Activated CD8-positive, alpha-beta T cell treated with anti-CD3 and anti-CD28 coated beads, Interleukin-2, amount 10 ng/mL, durations not matched to agents 7 days and 5 days (primary cell): ENCODE results near the gene SOCS2. TPM values are rescaled to one million over a fixed set of nuclear protein-coding genes. Genes with fewer than 3 reads are reported as not detected.

ENCODE experiments used
- ATAC-seq: fragments of 150-1000 bp; cut with Tn5 transposase; one replicate; pipeline ENCODE4 v1.10.0; 2021; ENCODE audit warnings: moderate library complexity
- CTCF ChIA-PET: fragments of 350-600 bp; sonication (Branson Sonifier 250); formaldehyde crosslinking; loops from one replicate; lab custom pipeline; 2021; ENCODE audit warnings: antibody characterized with exemption; lab: Charles Lee
- POLR2A ChIA-PET: fragments of 350-600 bp; sonication (Branson Sonifier 250); formaldehyde crosslinking; loops from one replicate; lab custom pipeline; 2021; ENCODE audit warnings: antibody characterized with exemption; lab: Charles Lee
- DNase-seq: peaks from one replicate; pipeline ENCODE4 v3.0.0-alpha.2; 2020
- H3K27ac Mint-ChIP-seq: one replicate; pipeline ENCODE4 v1.8.0; 2021; ENCODE audit warnings: mild to moderate bottlenecking, mixed read lengths
- H3K27me3 Mint-ChIP-seq: one replicate; pipeline ENCODE4 v1.8.0; 2021; ENCODE audit warnings: low read depth, mixed read lengths
- H3K36me3 Mint-ChIP-seq: one replicate; pipeline ENCODE4 v1.8.0; 2021; ENCODE audit warnings: low read depth, mixed read lengths
- H3K4me1 Mint-ChIP-seq: one replicate; pipeline ENCODE4 v1.8.0; 2021; ENCODE audit warnings: low read depth, mixed read lengths
- H3K4me3 Mint-ChIP-seq: one replicate; pipeline ENCODE4 v1.8.0; 2021; ENCODE audit warnings: mild to moderate bottlenecking, mixed read lengths
- H3K9me3 Mint-ChIP-seq: one replicate; pipeline ENCODE4 v1.8.0; 2022; ENCODE audit warnings: mixed read lengths; ENCODE audit not compliant: insufficient read depth
- total RNA-seq, 2 experiments: library from RNA; stranded (reverse); gene quantifications; one replicate each; pipeline ENCODE4 v1.2.3, GENCODE V29; 2021

SOCS2 gene
- total RNA-seq, 2 experiments from 2014 or later: 33.7 to 39.0 TPM

GRCh38 chr12:93569301-93569655 lies 3.2 kb upstream of the SOCS2 start:
- ChIA-PET POLR2A (interaction anchor here (0.6 to 2.1 kb wide), 5 partner anchors 27 to 533 kb away, joined by 3 to 8 read pairs (median 5); no protein-coding TSS in a partner anchor), CTCF (interaction anchor here (0.6 to 10.7 kb wide), 31 partner anchors 11 to 581 kb away, joined by 3 to 178 read pairs (median 4); partner anchors contain the start of genes CRADD and MRPL42)
- Mint-ChIP-seq H3K27ac (peak overlapping the region; percentile 90), H3K4me3 (peak overlapping the region; percentile 91), H3K4me1 (peaks cover 31% of the 10 kb centered on the region), H3K9me3 (no peaks in the 10 kb centered on the region), H3K27me3 (peaks cover 7% of the 10 kb centered on the region), H3K36me3 (peaks cover 28% of the 10 kb centered on the region)
- ATAC-seq: peak; percentile 0
- no peak for DNase-seq

GRCh38 chr12:93569656-93570551 lies 2.6 kb upstream of the SOCS2 start:
- no peaks in the 10 kb centered on the region for H3K9me3 Mint-ChIP-seq
- H3K4me1 Mint-ChIP-seq: peaks cover 37% of the 10 kb centered on the region
- ChIA-PET CTCF (interaction anchor here (0.6 to 10.7 kb wide), 31 partner anchors 12 to 582 kb away, joined by 3 to 178 read pairs (median 4); partner anchors contain the start of genes CRADD and MRPL42), POLR2A (interaction anchor here (0.6 to 2.1 kb wide), 9 partner anchors 18 to 532 kb away, joined by 3 to 8 read pairs (median 4); partner anchors contain the start of gene CRADD)
- peak overlapping the region; percentile 90 for H3K27ac Mint-ChIP-seq
- peak overlapping the region; percentile 91 for H3K4me3 Mint-ChIP-seq
- H3K27me3 Mint-ChIP-seq: peaks cover 7% of the 10 kb centered on the region
- ATAC-seq (peak; percentile 62), DNase-seq (peak; percentile 87)
- H3K36me3 Mint-ChIP-seq: peaks cover 34% of the 10 kb centered on the region

- Mint-ChIP-seq H3K9me3 (no peaks in the 10 kb centered on the region), H3K4me1 (peaks cover 40% of the 10 kb centered on the region), H3K27me3 (peaks cover 7% of the 10 kb centered on the region), H3K36me3 (peaks cover 39% of the 10 kb centered on the region), H3K27ac (peak overlapping the region; percentile 90), H3K4me3 (peak overlapping the region; percentile 91)
- ChIA-PET POLR2A (interaction anchor here (1.1 to 2.1 kb wide), 5 partner anchors 17 to 532 kb away, joined by 3 to 8 read pairs (median 4); partner anchors contain the start of gene CRADD), CTCF (interaction anchor here (2.1 to 10.7 kb wide), 5 partner anchors 68 to 531 kb away, joined by 12 to 178 read pairs (median 20); no protein-coding TSS in a partner anchor)
- DNase-seq (peak; percentile 95), ATAC-seq (peak; percentile 74)
Observed at GRCh38 chr12:93570552-93571364, 1.7 kb upstream of the SOCS2 start.

- H3K27ac Mint-ChIP-seq: peak overlapping the region; percentile 84
- peaks cover 40% of the 10 kb centered on the region for H3K4me1 Mint-ChIP-seq
- DNase-seq: peak; percentile 78
- CTCF ChIA-PET: interaction anchor here (3.4 to 10.7 kb wide), 3 partner anchors 170 to 531 kb away, joined by 12 to 178 read pairs (median 20); no protein-coding TSS in a partner anchor
- H3K27me3 Mint-ChIP-seq: peaks cover 7% of the 10 kb centered on the region
- peak; percentile 18 for ATAC-seq
- peak overlapping the region; percentile 91 for H3K4me3 Mint-ChIP-seq
- peaks cover 42% of the 10 kb centered on the region for H3K36me3 Mint-ChIP-seq
- no peaks in the 10 kb centered on the region for H3K9me3 Mint-ChIP-seq
- POLR2A ChIA-PET: interaction anchor here (1.1 to 1.6 kb wide), 2 partner anchors 16 to 195 kb away, joined by 3 read pairs; no protein-coding TSS in a partner anchor
Observed at GRCh38 chr12:93571365-93571924, 1.0 kb upstream of the SOCS2 start.

GRCh38 chr12:93572712-93573551 lies 457 bp downstream of the SOCS2 start:
- ChIA-PET POLR2A (interaction anchor here (1.1 to 2.4 kb wide), 2 partner anchors 104 to 529 kb away, joined by 4 to 8 read pairs; partner anchors contain the start of gene CRADD), CTCF (interaction anchor here (0.6 to 10.7 kb wide), 6 partner anchors 11 to 529 kb away, joined by 3 to 178 read pairs (median 6); no protein-coding TSS in a partner anchor)
- H3K4me3 Mint-ChIP-seq: peak overlapping the region; percentile 89
- H3K4me1 Mint-ChIP-seq: peaks cover 40% of the 10 kb centered on the region
- DNase-seq: peak; percentile 24
- H3K27ac Mint-ChIP-seq: peak overlapping the region; percentile 87
- ATAC-seq: no peak
- peaks cover 7% of the 10 kb centered on the region for H3K27me3 Mint-ChIP-seq
- peaks cover 49% of the 10 kb centered on the region for H3K36me3 Mint-ChIP-seq
- no peaks in the 10 kb centered on the region for H3K9me3 Mint-ChIP-seq

DNA sequence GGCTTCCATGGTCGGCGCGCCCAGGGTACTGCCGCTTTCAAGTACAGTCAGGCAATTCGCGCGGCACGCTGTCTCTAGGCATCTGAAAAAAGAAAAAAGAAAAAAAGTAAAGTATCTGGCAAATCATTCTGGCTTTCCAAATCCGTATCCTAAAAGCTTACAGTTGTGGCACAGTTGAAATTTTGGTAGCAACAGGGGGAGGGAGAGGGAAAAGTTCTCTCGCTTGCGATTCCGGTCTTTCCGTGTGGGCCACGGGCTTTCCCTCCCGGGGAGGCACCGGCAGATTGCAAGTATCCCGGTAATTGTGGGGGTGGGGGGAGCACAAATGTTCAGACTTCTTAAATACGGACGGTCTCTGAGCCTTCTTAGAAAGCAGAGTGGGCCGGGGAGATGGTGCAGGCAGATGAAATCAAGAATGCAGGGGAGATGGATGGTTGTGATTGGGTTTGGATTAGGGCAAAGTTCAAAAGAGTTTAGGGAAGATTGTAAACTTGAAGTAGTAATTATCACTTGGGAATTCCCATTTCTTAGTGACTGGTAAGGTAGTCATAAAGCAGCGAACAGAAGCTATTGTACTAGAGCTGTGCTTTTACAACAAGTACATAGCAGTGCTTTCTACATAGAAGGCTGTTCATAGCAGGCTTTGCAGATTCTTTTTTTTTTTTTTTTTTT lies 1.2 kb downstream of the SOCS2 start:
- POLR2A ChIA-PET: interaction anchor here (0.6 to 2.4 kb wide), 2 partner anchors 43 to 103 kb away, joined by 3 to 8 read pairs; partner anchors contain the start of gene CRADD

GRCh38 chr12:93577222-93577621 lies 4.7 kb downstream of the SOCS2 start:
- no peak for ATAC-seq
- DNase-seq: no peak
- CTCF ChIA-PET: no interaction called here
- peaks cover 7% of the 10 kb centered on the region for H3K27me3 Mint-ChIP-seq
- H3K4me3 Mint-ChIP-seq: no peak overlapping the region
- peaks cover 84% of the 10 kb centered on the region for H3K36me3 Mint-ChIP-seq
- POLR2A ChIA-PET: no interaction called here
- no peak overlapping the region for H3K27ac Mint-ChIP-seq
- H3K9me3 Mint-ChIP-seq: no peaks in the 10 kb centered on the region
- peaks cover 26% of the 10 kb centered on the region for H3K4me1 Mint-ChIP-seq

More for the DNA sequence above, 1.2 kb downstream of the SOCS2 start:
- Mint-ChIP-seq H3K9me3 (no peaks in the 10 kb centered on the region), H3K4me1 (peaks cover 35% of the 10 kb centered on the region), H3K4me3 (peak overlapping the region; percentile 89), H3K27me3 (peaks cover 7% of the 10 kb centered on the region), H3K36me3 (peaks cover 56% of the 10 kb centered on the region), H3K27ac (peak overlapping the region; percentile 2)
- ATAC-seq (no peak), DNase-seq (no peak)
- CTCF ChIA-PET: interaction anchor here (0.6 to 10.7 kb wide), 7 partner anchors 10 to 528 kb away, joined by 3 to 178 read pairs (median 5); no protein-coding TSS in a partner anchor

DNA sequence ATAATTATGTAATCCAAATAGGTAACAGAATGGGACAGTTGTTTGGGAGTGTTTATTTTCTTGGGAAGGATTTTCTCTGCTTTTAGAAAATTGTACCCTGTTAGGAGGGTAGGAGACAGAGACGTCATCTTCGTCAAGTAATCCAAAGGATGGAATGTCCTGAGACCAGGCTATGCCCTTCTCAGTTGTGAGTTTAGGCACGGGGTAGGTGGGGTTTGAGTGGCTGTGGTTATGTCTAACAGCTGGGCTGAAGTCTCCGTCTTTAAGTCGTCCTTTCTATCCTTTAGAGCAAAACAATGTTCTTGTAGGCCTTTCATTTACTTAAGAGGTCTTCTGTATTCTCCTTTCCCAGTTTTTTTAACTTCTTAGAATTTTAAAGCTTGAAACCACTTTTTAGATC lies 5.7 kb downstream of the SOCS2 start:
- no peak for DNase-seq
- H3K27me3 Mint-ChIP-seq: peaks cover 5% of the 10 kb centered on the region
- H3K36me3 Mint-ChIP-seq: peaks cover 75% of the 10 kb centered on the region
- ChIA-PET POLR2A (no interaction called here), CTCF (no interaction called here)
- H3K4me3 Mint-ChIP-seq: no peak overlapping the region
- peaks cover 19% of the 10 kb centered on the region for H3K4me1 Mint-ChIP-seq
- H3K27ac Mint-ChIP-seq: no peak overlapping the region
- H3K9me3 Mint-ChIP-seq: no peaks in the 10 kb centered on the region
- no peak for ATAC-seq

DNA sequence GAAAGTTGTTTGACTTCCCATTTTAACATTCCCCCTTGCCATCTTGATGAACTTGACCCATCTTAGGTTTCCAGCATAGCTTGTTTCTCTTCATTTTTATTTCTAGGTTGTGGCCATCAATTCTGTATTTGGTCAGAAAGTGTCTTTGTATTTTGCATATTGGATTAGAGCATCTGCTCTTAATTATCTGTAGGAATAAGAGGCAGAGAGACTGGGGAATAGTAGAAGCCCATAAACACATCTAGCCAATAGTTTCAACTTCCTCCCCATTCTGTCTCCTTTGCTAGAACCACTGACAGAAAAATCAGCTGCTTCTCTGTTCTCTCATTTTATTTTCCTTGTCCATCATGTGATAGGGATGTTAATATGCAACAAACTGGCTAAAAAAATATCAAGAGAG lies 8.2 kb downstream of the SOCS2 start:
- ATAC-seq: no peak
- no peak for DNase-seq
- H3K4me1 Mint-ChIP-seq: peaks cover 3% of the 10 kb centered on the region
- H3K4me3 Mint-ChIP-seq: no peak overlapping the region
- CTCF ChIA-PET: interaction anchor here (1.4 to 2.8 kb wide), 2 partner anchors 15 to 521 kb away, joined by 3 to 9 read pairs; no protein-coding TSS in a partner anchor
- POLR2A ChIA-PET: interaction anchor here (0.7 kb wide), 1 partner anchor 11 kb away, joined by 3 read pairs; no protein-coding TSS in a partner anchor
- peaks cover 56% of the 10 kb centered on the region for H3K36me3 Mint-ChIP-seq
- H3K9me3 Mint-ChIP-seq: no peaks in the 10 kb centered on the region
- H3K27me3 Mint-ChIP-seq: peaks cover 2% of the 10 kb centered on the region
- no peak overlapping the region for H3K27ac Mint-ChIP-seq
